Measurements from ENCODE around the gene TLNRD1. TPM values are rescaled to one million over a fixed set of nuclear protein-coding genes. Genes with fewer than 3 reads are reported as not detected.

The TLNRD1 gene
- total RNA-seq, 1 experiment from 2014 or later, result 14.9 TPM

DNA sequence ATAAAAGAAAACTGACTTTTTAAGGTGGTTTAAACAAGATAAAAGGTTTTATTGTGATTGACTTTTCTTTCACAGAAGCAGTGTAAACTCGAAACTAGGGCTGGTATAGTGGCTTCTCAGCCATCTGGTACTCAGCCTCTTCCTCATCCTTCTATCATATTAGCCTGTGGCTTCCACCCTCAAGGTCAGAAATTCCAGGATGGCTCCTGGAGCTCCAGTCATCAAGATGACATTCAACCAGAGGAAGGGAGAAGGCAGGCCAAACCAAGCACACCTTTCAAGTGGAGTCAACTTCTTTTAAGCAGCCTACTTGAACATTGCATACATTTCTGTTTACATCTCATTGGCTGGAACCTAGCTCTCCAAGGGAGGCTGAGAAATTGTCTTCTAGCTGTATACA, 9.8 kb upstream of the TLNRD1 start:
- H3K36me3 ChIP-seq (ENCODE audit: low read depth), result no peaks in the 10 kb centered on the region
- no peaks in the 10 kb centered on the region; the same call in 1 of the 2 replicates for H3K9me2 ChIP-seq (ENCODE audit: insufficient read depth)
- TF ChIP-seq, protein P1, sequence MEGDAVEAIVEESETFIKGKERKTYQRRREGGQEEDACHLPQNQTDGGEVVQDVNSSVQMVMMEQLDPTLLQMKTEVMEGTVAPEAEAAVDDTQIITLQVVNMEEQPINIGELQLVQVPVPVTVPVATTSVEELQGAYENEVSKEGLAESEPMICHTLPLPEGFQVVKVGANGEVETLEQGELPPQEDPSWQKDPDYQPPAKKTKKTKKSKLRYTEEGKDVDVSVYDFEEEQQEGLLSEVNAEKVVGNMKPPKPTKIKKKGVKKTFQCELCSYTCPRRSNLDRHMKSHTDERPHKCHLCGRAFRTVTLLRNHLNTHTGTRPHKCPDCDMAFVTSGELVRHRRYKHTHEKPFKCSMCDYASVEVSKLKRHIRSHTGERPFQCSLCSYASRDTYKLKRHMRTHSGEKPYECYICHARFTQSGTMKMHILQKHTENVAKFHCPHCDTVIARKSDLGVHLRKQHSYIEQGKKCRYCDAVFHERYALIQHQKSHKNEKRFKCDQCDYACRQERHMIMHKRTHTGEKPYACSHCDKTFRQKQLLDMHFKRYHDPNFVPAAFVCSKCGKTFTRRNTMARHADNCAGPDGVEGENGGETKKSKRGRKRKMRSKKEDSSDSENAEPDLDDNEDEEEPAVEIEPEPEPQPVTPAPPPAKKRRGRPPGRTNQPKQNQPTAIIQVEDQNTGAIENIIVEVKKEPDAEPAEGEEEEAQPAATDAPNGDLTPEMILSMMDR (conservative IDR thresholded peaks at IDR 0.05), result no peak
- TF ChIP-seq EZH2 (IDR thresholded peaks at IDR 0.05; ENCODE audit: low read depth), result no peak
- no peaks in the 10 kb centered on the region for H3K9me3 ChIP-seq (ENCODE audit: insufficient read depth, low read depth)
- peaks cover 24% of the 10 kb centered on the region for H3K4me1 ChIP-seq (replicated peaks; ENCODE audit: insufficient read depth)
- no peak for DNase-seq
- intact Hi-C loops (cut with micrococcal nuclease; ENCODE audit: unreplicated experiment), result no loop called here
- H3F3A ChIP-seq (ENCODE audit: insufficient read depth, low read depth), result peaks cover 12% of the 10 kb centered on the region; the same call in 1 of the 2 replicates
- CTCF ChIA-PET, result interaction anchor here (0.6 to 1.1 kb wide), 2 partner anchors 22 to 275 kb away, joined by 4 to 5 read pairs; no protein-coding TSS in a partner anchor
- peaks cover 36% of the 10 kb centered on the region for H3K79me2 ChIP-seq (ENCODE audit: low read depth)
- POLR2A ChIA-PET (ENCODE audit: unreplicated experiment), result no interaction called here
- no peak overlapping the region for H3K4me2 ChIP-seq
- no peaks in the 10 kb centered on the region for H3K27me3 ChIP-seq (ENCODE audit: insufficient read depth, low read depth)
- no peaks in the 10 kb centered on the region for H4K20me1 ChIP-seq (ENCODE audit: insufficient read depth)
- no peak overlapping the region for H3K27ac ChIP-seq
- no peak overlapping the region for H2AFZ ChIP-seq
- H3K4me3 ChIP-seq, result no peak overlapping the region
- BruUV-seq (replicated peaks), result no TSS peak

GRCh38 chr15:80991421-80991820, 9.3 kb upstream of the TLNRD1 start:
- CTCF ChIA-PET, result interaction anchor here (0.6 to 1.1 kb wide), 2 partner anchors 22 to 274 kb away, joined by 4 to 5 read pairs; no protein-coding TSS in a partner anchor
- BruUV-seq (replicated peaks), result no TSS peak
- intact Hi-C loops (cut with micrococcal nuclease; ENCODE audit: unreplicated experiment), result no loop called here

GRCh38 chr15:80992006-80992405, 8.7 kb upstream of the TLNRD1 start:
- Histone ChIP-seq H3K4me1 (replicated peaks; ENCODE audit: insufficient read depth) (peaks cover 22% of the 10 kb centered on the region), H3K79me2 (ENCODE audit: low read depth) (peaks cover 26% of the 10 kb centered on the region), H3K9me3 (ENCODE audit: insufficient read depth, low read depth) (no peaks in the 10 kb centered on the region), H2AFZ (no peak overlapping the region), H3K4me2 (no peak overlapping the region), H3F3A (ENCODE audit: insufficient read depth, low read depth) (peaks cover 12% of the 10 kb centered on the region; the same call in 1 of the 2 replicates), H3K27ac (no peak overlapping the region), H3K9me2 (ENCODE audit: insufficient read depth) (no peaks in the 10 kb centered on the region; the same call in 1 of the 2 replicates), H3K36me3 (ENCODE audit: low read depth) (no peaks in the 10 kb centered on the region), H3K4me3 (no peak overlapping the region), H4K20me1 (ENCODE audit: insufficient read depth) (no peaks in the 10 kb centered on the region), H3K27me3 (ENCODE audit: insufficient read depth, low read depth) (no peaks in the 10 kb centered on the region)
- intact Hi-C loops (cut with micrococcal nuclease; ENCODE audit: unreplicated experiment), result no loop called here
- TF ChIP-seq EZH2 (IDR thresholded peaks at IDR 0.05; ENCODE audit: low read depth), result no peak
- no TSS peak for BruUV-seq (replicated peaks)
- ChIA-PET POLR2A (ENCODE audit: unreplicated experiment) (interaction anchor here (0.6 kb wide), 1 partner anchor 215 kb away, joined by 3 read pairs; no protein-coding TSS in a partner anchor), CTCF (interaction anchor here (1.1 kb wide), 1 partner anchor 274 kb away, joined by 4 read pairs; no protein-coding TSS in a partner anchor)
- DNase-seq, result no peak

More at GRCh38 chr15:80991421-80991820, 9.3 kb upstream of the TLNRD1 start:
- POLR2A ChIA-PET (ENCODE audit: unreplicated experiment), result interaction anchor here (0.6 kb wide), 1 partner anchor 214 kb away, joined by 3 read pairs; no protein-coding TSS in a partner anchor
- H3K79me2 ChIP-seq (ENCODE audit: low read depth), result peaks cover 31% of the 10 kb centered on the region
- no peak overlapping the region for H3K27ac ChIP-seq
- H3K4me3 ChIP-seq, result no peak overlapping the region
- no peaks in the 10 kb centered on the region; the same call in 1 of the 2 replicates for H3K9me2 ChIP-seq (ENCODE audit: insufficient read depth)
- no peaks in the 10 kb centered on the region for H4K20me1 ChIP-seq (ENCODE audit: insufficient read depth)
- no peak for TF ChIP-seq EZH2 (IDR thresholded peaks at IDR 0.05; ENCODE audit: low read depth)
- TF ChIP-seq, protein P1 (conservative IDR thresholded peaks at IDR 0.05), result no peak
- H3K4me2 ChIP-seq, result no peak overlapping the region
- DNase-seq, result no peak
- peaks cover 24% of the 10 kb centered on the region for H3K4me1 ChIP-seq (replicated peaks; ENCODE audit: insufficient read depth)
- H3F3A ChIP-seq (ENCODE audit: insufficient read depth, low read depth), result peaks cover 12% of the 10 kb centered on the region; the same call in 1 of the 2 replicates
- H3K27me3 ChIP-seq (ENCODE audit: insufficient read depth, low read depth), result no peaks in the 10 kb centered on the region
- no peak overlapping the region for H2AFZ ChIP-seq
- no peaks in the 10 kb centered on the region for H3K9me3 ChIP-seq (ENCODE audit: insufficient read depth, low read depth)
- H3K36me3 ChIP-seq (ENCODE audit: low read depth), result no peaks in the 10 kb centered on the region

All from PC-9 (cell line).